ENCODE measurements around the gene NDUFAF3. TPM values are rescaled to one million over a fixed set of nuclear protein-coding genes. Genes with fewer than 3 reads are reported as not detected.
A peak's percentile ranks its signal among the peaks of the same experiment; 100 is the strongest.

The NDUFAF3 gene
- total and polyA plus RNA-seq, 10 of the 15 experiments (the other 5 are each of a cell fraction or from before 2014, with no cell fraction given), result 25.4 to 228 (median 63.9) TPM

- Histone ChIP-seq H3K27me3 (replicated peaks in 1 of 2; ENCODE audit: control insufficient read depth in 2 of 2, insufficient read depth in 2 of 2, low read length in 1 of 2) (no peaks in the 10 kb centered on the region), H2AFZ (ENCODE audit: control insufficient read depth, low read depth, low read length) (no peak overlapping the region), H3K27ac (ENCODE audit: control insufficient read depth, insufficient read depth) (no peak overlapping the region), H3K9ac (ENCODE audit: control insufficient read depth, insufficient read depth, low read length) (no peak overlapping the region), H3K9me3 (replicated peaks; ENCODE audit: control insufficient read depth, insufficient read depth, low read length) (no peaks in the 10 kb centered on the region), H4K20me1 (ENCODE audit: control insufficient read depth, insufficient read depth) (no peaks in the 10 kb centered on the region), H3K79me2 (ENCODE audit: control insufficient read depth, insufficient read depth, low read length) (no peaks in the 10 kb centered on the region), H3K4me2 (ENCODE audit: control insufficient read depth, insufficient read depth) (no peak overlapping the region), H3K36me3 (ENCODE audit: control insufficient read depth in 2 of 2, insufficient read depth in 2 of 2, low read length in 1 of 2) (no peaks in the 10 kb centered on the region), H3K4me3 (no peak overlapping the region), H3K4me1 (ENCODE audit: control insufficient read depth, insufficient read depth, low read length) (no peaks in the 10 kb centered on the region)
- ATAC-seq (no peak), DNase-seq (ENCODE audit: low read depth, low spot score) (no peak), FAIRE-seq (no peak)
- TF ChIP-seq POLR2A (IDR thresholded peaks at IDR 0.05; ENCODE audit: low read depth, low read length), result peak; percentile 30; the same call in 1 of the 2 replicates
- TF ChIP-seq KDM1A (IDR thresholded peaks at IDR 0.05; ENCODE audit: borderline replicate concordance), result no peak
- ChIA-PET SMC1A (ENCODE audit: uncharacterized antibody, unreplicated experiment) (no interaction called here), CTCF (interaction anchor here (0.9 to 2.1 kb wide), 4 partner anchors 9 to 261 kb away, joined by 3 to 9 read pairs (median 5); partner anchors contain the start of gene WDR6), POLR2A (no interaction called here), RAD21 (ENCODE audit: unreplicated experiment) (interaction anchor here (1.0 kb wide), 1 partner anchor 9 kb away, joined by 3 read pairs; no protein-coding TSS in a partner anchor)
- intact Hi-C loops (cut with micrococcal nuclease; ENCODE audit: unreplicated experiment) (no loop called here), in situ Hi-C loops (cut with MboI) (no loop called here)
- WGBS (ENCODE audit: insufficient coverage, insufficient replicate concordance, low lambda C conversion rate, missing lambda C conversion rate), result 96% methylated on average over 8 of the region's 8 CpGs
- no TSS peak for BruUV-seq (replicated peaks)
Measured at GRCh38 chr3:48997102-48997635, 24.8 kb upstream of the NDUFAF3 start.

GRCh38 chr3:48997714-48998637 is 23.9 kb upstream of the NDUFAF3 start:
- TF ChIP-seq FOXK2 (IDR thresholded peaks at IDR 0.05) (no peak), ZNF687 (IDR thresholded peaks at IDR 0.05) (no peak), RELB (IDR thresholded peaks at IDR 0.05; ENCODE audit: low read depth) (no peak)
- no peak for FAIRE-seq
- H3K9ac ChIP-seq (ENCODE audit: control insufficient read depth, insufficient read depth, low read length), result no peak overlapping the region
- no peaks in the 10 kb centered on the region for H3K79me2 ChIP-seq (ENCODE audit: control insufficient read depth, insufficient read depth, low read length)
- no peaks in the 10 kb centered on the region for H3K27me3 ChIP-seq (replicated peaks in 1 of 2; ENCODE audit: control insufficient read depth in 2 of 2, insufficient read depth in 2 of 2, low read length in 1 of 2)
- ChIA-PET RAD21 (ENCODE audit: unreplicated experiment) (interaction anchor here (1.0 kb wide), 1 partner anchor 10 kb away, joined by 3 read pairs; no protein-coding TSS in a partner anchor), POLR2A (no interaction called here), SMC1A (ENCODE audit: uncharacterized antibody, unreplicated experiment) (no interaction called here), CTCF (interaction anchor here (0.9 to 2.1 kb wide), 2 partner anchors 9 to 10 kb away, joined by 4 to 6 read pairs; partner anchors contain the start of gene WDR6)
- no peaks in the 10 kb centered on the region for H3K36me3 ChIP-seq (ENCODE audit: control insufficient read depth in 2 of 2, insufficient read depth in 2 of 2, low read length in 1 of 2)
- H3K4me2 ChIP-seq (ENCODE audit: control insufficient read depth, insufficient read depth), result no peak overlapping the region
- intact Hi-C loops (cut with micrococcal nuclease; ENCODE audit: unreplicated experiment), result no loop called here
- no peaks in the 10 kb centered on the region for H3K4me1 ChIP-seq (ENCODE audit: control insufficient read depth, insufficient read depth, low read length)
- ATAC-seq, result no peak
- H4K20me1 ChIP-seq (ENCODE audit: control insufficient read depth, insufficient read depth), result no peaks in the 10 kb centered on the region
- WGBS (ENCODE audit: insufficient coverage, insufficient replicate concordance, low lambda C conversion rate, missing lambda C conversion rate), result 94% methylated on average over 20 of the region's 20 CpGs
- H3K27ac ChIP-seq (ENCODE audit: control insufficient read depth, insufficient read depth), result no peak overlapping the region
- H2AFZ ChIP-seq (ENCODE audit: control insufficient read depth, low read depth, low read length), result no peak overlapping the region
- in situ Hi-C loops (cut with MboI), result no loop called here
- no peaks in the 10 kb centered on the region for H3K9me3 ChIP-seq (replicated peaks; ENCODE audit: control insufficient read depth, insufficient read depth, low read length)
- no peak for DNase-seq (ENCODE audit: low read depth, low spot score)
- BruUV-seq (replicated peaks), result no TSS peak
- H3K4me3 ChIP-seq, result no peak overlapping the region

Data from GM12878 (cell line).